ENCODE data around the gene ATP2C2. TPM values are rescaled to one million over a fixed set of nuclear protein-coding genes. Genes with fewer than 3 reads are reported as not detected.

ATP2C2 gene
- polyA plus RNA-seq, 1 donor (not counting 4 experiments of a cell fraction or from before 2014, with no cell fraction given): 0.96 TPM

- dilution Hi-C loops (cut with MboI; ENCODE audit: extremely low pct_ligation_motif_present, low sequenced_read_pairs): no loop called here
- no peaks in the 10 kb centered on the region for H3K36me3 ChIP-seq (ENCODE audit: control insufficient read depth in 2 of 2, extremely low read depth in 1 of 2, insufficient read depth in 2 of 2, low read length in 2 of 2)
- DNase-seq (ENCODE audit: low read depth, low spot score) (no peak), FAIRE-seq (no peak)
- H3K4me1 ChIP-seq (ENCODE audit: control insufficient read depth, extremely low read depth, insufficient read depth, low read length): no peaks in the 10 kb centered on the region
- TF ChIP-seq CTCF (optimal IDR thresholded peaks at IDR 0.05 in 1 of 3, IDR thresholded peaks at IDR 0.05 in 1 of 3, conservative IDR thresholded peaks at IDR 0.05 in 1 of 3; ENCODE audit: extremely low read depth in 1 of 3, insufficient read depth in 2 of 3, low read length in 3 of 3) (no peak), EZH2 (IDR thresholded peaks at IDR 0.05; ENCODE audit: low read length) (no peak)
- no peaks in the 10 kb centered on the region for H3K9me1 ChIP-seq (ENCODE audit: control insufficient read depth, extremely low read depth, insufficient read depth, low read length)
- no peak overlapping the region for H3K4me2 ChIP-seq (ENCODE audit: control insufficient read depth, extremely low read depth, insufficient read depth, low read depth, low read length)
- H3K9me3 ChIP-seq (ENCODE audit: control insufficient read depth, low read depth, low read length): peaks cover 3% of the 10 kb centered on the region
- no peaks in the 10 kb centered on the region for H4K20me1 ChIP-seq (ENCODE audit: control insufficient read depth, extremely low read depth, insufficient read depth, low read length)
- H3K4me3 ChIP-seq (ENCODE audit: control insufficient read depth in 2 of 3, extremely low read depth in 1 of 3, insufficient read depth in 2 of 3, low read depth in 1 of 3, low read length in 3 of 3): no peak overlapping the region
- no peaks in the 10 kb centered on the region for H3K79me2 ChIP-seq (ENCODE audit: control insufficient read depth, insufficient read depth, low read length)
- no peak overlapping the region for H3K27ac ChIP-seq (ENCODE audit: control insufficient read depth, insufficient read depth, low read length)
- no peak overlapping the region for H2AFZ ChIP-seq (ENCODE audit: control insufficient read depth, low read length)
- no peak overlapping the region for H3K9ac ChIP-seq (ENCODE audit: control insufficient read depth, extremely low read depth, insufficient read depth, low read length)
- peaks cover 27% of the 10 kb centered on the region for H3K27me3 ChIP-seq (ENCODE audit: control insufficient read depth, extremely low read depth, insufficient read depth, low read length)
These were observed 47.8 kb upstream of the ATP2C2 start for GRCh38 chr16:84320511-84320910.

- TF ChIP-seq CTCF (optimal IDR thresholded peaks at IDR 0.05 in 1 of 3, IDR thresholded peaks at IDR 0.05 in 1 of 3, conservative IDR thresholded peaks at IDR 0.05 in 1 of 3; ENCODE audit: extremely low read depth in 1 of 3, insufficient read depth in 2 of 3, low read length in 3 of 3) (no peak), EZH2 (IDR thresholded peaks at IDR 0.05; ENCODE audit: low read length) (no peak)
- FAIRE-seq (no peak), DNase-seq (ENCODE audit: low read depth, low spot score) (no peak)
- no peak overlapping the region for H3K27ac ChIP-seq (ENCODE audit: control insufficient read depth, insufficient read depth, low read length)
- no peaks in the 10 kb centered on the region for H4K20me1 ChIP-seq (ENCODE audit: control insufficient read depth, extremely low read depth, insufficient read depth, low read length)
- H3K4me3 ChIP-seq (ENCODE audit: control insufficient read depth in 2 of 3, extremely low read depth in 1 of 3, insufficient read depth in 2 of 3, low read depth in 1 of 3, low read length in 3 of 3): no peak overlapping the region
- no peak overlapping the region for H3K9ac ChIP-seq (ENCODE audit: control insufficient read depth, extremely low read depth, insufficient read depth, low read length)
- H3K9me1 ChIP-seq (ENCODE audit: control insufficient read depth, extremely low read depth, insufficient read depth, low read length): no peaks in the 10 kb centered on the region
- peaks cover 27% of the 10 kb centered on the region for H3K27me3 ChIP-seq (ENCODE audit: control insufficient read depth, extremely low read depth, insufficient read depth, low read length)
- dilution Hi-C loops (cut with MboI; ENCODE audit: extremely low pct_ligation_motif_present, low sequenced_read_pairs): no loop called here
- H3K4me2 ChIP-seq (ENCODE audit: control insufficient read depth, extremely low read depth, insufficient read depth, low read depth, low read length): no peak overlapping the region
- H3K36me3 ChIP-seq (ENCODE audit: control insufficient read depth in 2 of 2, extremely low read depth in 1 of 2, insufficient read depth in 2 of 2, low read length in 2 of 2): no peaks in the 10 kb centered on the region
- no peaks in the 10 kb centered on the region for H3K79me2 ChIP-seq (ENCODE audit: control insufficient read depth, insufficient read depth, low read length)
- H3K4me1 ChIP-seq (ENCODE audit: control insufficient read depth, extremely low read depth, insufficient read depth, low read length): no peaks in the 10 kb centered on the region
- peaks cover 3% of the 10 kb centered on the region for H3K9me3 ChIP-seq (ENCODE audit: control insufficient read depth, low read depth, low read length)
- H2AFZ ChIP-seq (ENCODE audit: control insufficient read depth, low read length): no peak overlapping the region
These were observed 46.4 kb upstream of the ATP2C2 start for GRCh38 chr16:84321932-84322331.
